Calu3 (cell line): Measurements from ENCODE around the gene CDK5R2. TPM values are rescaled to one million over a fixed set of nuclear protein-coding genes. Genes with fewer than 3 reads are reported as not detected.

Source experiments
- BruUV-seq: library from RNA; stranded (reverse); fragments of 400-500 nt; replicated peaks from 2 replicates; lab custom pipeline; 2021; lab: Mats Ljungman, UMichigan
- CTCF ChIA-PET: fragments of 300-600 bp; sonication (Branson Sonifier 250); formaldehyde crosslinking; loops from one replicate; lab custom pipeline; 2022; ENCODE audit warnings: antibody characterized with exemption; lab: Charles Lee
- DNase-seq: peaks from one replicate; pipeline ENCODE4 v3.0.0; 2022
- H3K27ac Mint-ChIP-seq: one replicate; pipeline ENCODE4 v1.8.0; 2022; ENCODE audit warnings: mixed read lengths; ENCODE audit not compliant: unreplicated experiment
- H3K27me3 Mint-ChIP-seq: one replicate; pipeline ENCODE4 v1.8.0; 2022; ENCODE audit warnings: mixed read lengths; ENCODE audit not compliant: unreplicated experiment
- H3K36me3 Mint-ChIP-seq: one replicate; pipeline ENCODE4 v1.8.0; 2022; ENCODE audit warnings: mild to moderate bottlenecking, moderate library complexity, mixed read lengths; ENCODE audit not compliant: insufficient read depth, unreplicated experiment
- H3K4me1 Mint-ChIP-seq: one replicate; pipeline ENCODE4 v1.8.0; 2022; ENCODE audit warnings: mild to moderate bottlenecking, low read depth, mixed read lengths; ENCODE audit not compliant: unreplicated experiment
- H3K4me3 Mint-ChIP-seq: one replicate; pipeline ENCODE4 v1.8.0; 2022; ENCODE audit warnings: mild to moderate bottlenecking, low read depth, moderate library complexity, mixed read lengths; ENCODE audit not compliant: unreplicated experiment
- H3K9me3 Mint-ChIP-seq: one replicate; pipeline ENCODE4 v1.8.0; 2022; ENCODE audit warnings: low read depth, mixed read lengths; ENCODE audit not compliant: unreplicated experiment
- CTCF ChIP-seq: fragments of 200-600 bp; IDR thresholded peaks from one replicate; pipeline ENCODE4 v1.8.0; 2022; ENCODE audit warnings: antibody characterized with exemption; ENCODE audit not compliant: unreplicated experiment
- intact Hi-C: fragments of 100-400 bp; cut with micrococcal nuclease; formaldehyde crosslinking; loops from one replicate; pipeline ENCODE4 v1.10.0; 2022; ENCODE audit not compliant: unreplicated experiment
- total RNA-seq: library from RNA; stranded (reverse); gene quantifications from 2 replicates; pipeline ENCODE4 v1.2.3, GENCODE V29; 2022

Gene CDK5R2
- total RNA-seq, 1 experiment from 2014 or later, result 0.59 TPM

DNA sequence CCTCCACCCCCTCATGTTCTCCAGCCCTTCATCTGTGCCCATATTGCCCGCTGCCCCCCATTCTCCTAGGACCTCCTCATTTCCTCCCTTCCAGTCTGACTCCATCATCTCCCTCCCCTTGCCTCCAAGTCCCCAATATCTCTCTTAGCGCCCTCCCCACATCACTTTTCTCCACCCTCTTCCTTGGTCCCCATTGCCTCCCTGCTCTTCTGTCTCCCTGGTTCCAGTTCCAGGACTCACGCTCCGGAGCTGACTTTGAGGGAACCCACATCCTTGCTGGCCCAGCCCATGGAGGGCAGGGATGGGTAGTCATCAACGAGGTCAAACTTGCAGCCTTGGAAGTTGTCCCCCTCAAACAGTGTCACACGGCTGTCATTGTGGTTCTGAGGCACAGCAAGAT lies 31.1 kb downstream of the CDK5R2 start:
- peaks cover 99% of the 10 kb centered on the region for H3K27me3 Mint-ChIP-seq
- CTCF ChIA-PET, result interaction anchor here (0.8 kb wide), 1 partner anchor 11 kb away, joined by 5 read pairs; no protein-coding TSS in a partner anchor
- no TSS peak for BruUV-seq
- no peak overlapping the region for H3K27ac Mint-ChIP-seq
- no peak for TF ChIP-seq CTCF
- intact Hi-C loops, result no loop called here
- no peak for DNase-seq
- no peaks in the 10 kb centered on the region for H3K4me1 Mint-ChIP-seq
- H3K36me3 Mint-ChIP-seq, result no peaks in the 10 kb centered on the region
- H3K4me3 Mint-ChIP-seq, result no peak overlapping the region
- H3K9me3 Mint-ChIP-seq, result no peaks in the 10 kb centered on the region

- Mint-ChIP-seq H3K4me1 (no peaks in the 10 kb centered on the region), H3K9me3 (no peaks in the 10 kb centered on the region), H3K27ac (no peak overlapping the region), H3K36me3 (peaks cover 5% of the 10 kb centered on the region), H3K27me3 (peaks cover 99% of the 10 kb centered on the region), H3K4me3 (no peak overlapping the region)
- no peak for DNase-seq
- CTCF ChIA-PET, result no interaction called here
- TF ChIP-seq CTCF, result no peak
- intact Hi-C loops, result no loop called here
- no TSS peak for BruUV-seq
Observed at GRCh38 chr2:218991674-218992168, 32.3 kb downstream of the CDK5R2 start.

GRCh38 chr2:218992196-218992595 lies 32.7 kb downstream of the CDK5R2 start:
- TF ChIP-seq CTCF, result no peak
- H3K36me3 Mint-ChIP-seq, result peaks cover 5% of the 10 kb centered on the region
- DNase-seq, result no peak
- peaks cover 99% of the 10 kb centered on the region for H3K27me3 Mint-ChIP-seq
- no peak overlapping the region for H3K4me3 Mint-ChIP-seq
- H3K27ac Mint-ChIP-seq, result no peak overlapping the region
- H3K9me3 Mint-ChIP-seq, result no peaks in the 10 kb centered on the region
- intact Hi-C loops, result no loop called here
- H3K4me1 Mint-ChIP-seq, result peaks cover 4% of the 10 kb centered on the region
- CTCF ChIA-PET, result no interaction called here
- BruUV-seq, result no TSS peak

DNA sequence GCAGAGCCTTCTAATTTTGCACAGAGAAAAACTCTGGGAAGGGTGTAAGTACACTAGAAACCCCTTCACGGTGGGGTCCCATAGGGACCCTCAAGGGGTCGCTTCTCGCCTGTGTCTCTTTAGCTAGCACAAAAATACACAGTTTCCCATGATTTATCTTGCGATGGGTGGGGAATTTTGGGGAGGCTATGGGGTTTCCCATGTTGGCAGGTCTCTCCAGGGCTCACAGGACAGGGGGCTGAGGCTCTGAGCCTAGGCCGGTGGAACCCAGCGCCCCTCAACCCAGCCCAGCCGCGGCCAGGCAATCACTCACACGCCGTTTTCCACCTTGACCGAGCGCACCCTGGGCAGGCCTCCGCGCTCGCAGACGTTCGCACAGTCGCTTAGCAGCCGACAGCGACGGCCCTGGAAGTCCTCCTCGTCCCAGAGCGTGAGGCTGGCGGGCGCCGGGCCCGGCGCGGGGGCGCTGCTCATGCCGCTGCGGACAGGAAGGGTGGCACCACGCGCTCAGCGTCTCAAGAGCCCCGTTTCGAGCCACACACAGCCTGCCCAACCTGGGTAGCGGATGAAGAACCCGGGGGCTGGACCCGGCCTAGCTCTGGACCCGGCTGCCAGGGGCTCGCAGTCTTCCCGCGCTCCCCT lies 33.4 kb downstream of the CDK5R2 start:
- CTCF ChIA-PET, result interaction anchor here (1.7 kb wide), 1 partner anchor 9 kb away, joined by 4 read pairs; no protein-coding TSS in a partner anchor
- Mint-ChIP-seq H3K36me3 (peaks cover 5% of the 10 kb centered on the region), H3K27me3 (peaks cover 99% of the 10 kb centered on the region), H3K4me1 (peaks cover 9% of the 10 kb centered on the region), H3K4me3 (peak overlapping the region; percentile 66), H3K27ac (no peak overlapping the region), H3K9me3 (no peaks in the 10 kb centered on the region)
- TF ChIP-seq CTCF, result no peak
- intact Hi-C loops, result no loop called here
- no peak for DNase-seq
- no TSS peak for BruUV-seq
